GM13976 (cell line): ENCODE measurements around the gene SH3PXD2A.
A peak's percentile ranks its signal among the peaks of the same experiment; 100 is the strongest.

Experiments used
- DNase-seq: peaks from one replicate; pipeline ENCODE4 v3.0.0; 2012; ENCODE audit warnings: low spot score
- in situ Hi-C: fragments of 300-500 bp; cut with MboI; formaldehyde crosslinking; loops from one replicate; pipeline ENCODE4 v1.12.0; 2022; ENCODE audit warnings: low sequenced_read_pairs, mixed read lengths, inconsistent platforms; ENCODE audit not compliant: unreplicated experiment
- TF ChIP-seq, protein P1 (sequence below): IDR thresholded peaks from 2 replicates; pipeline ENCODE4 v1.5.1; 2012; ENCODE audit warnings: borderline replicate concordance, mild to moderate bottlenecking; ENCODE audit not compliant: insufficient read depth; ENCODE audit errors: extremely low read depth, missing control alignments, control extremely low read depth

SH3PXD2A gene

GRCh38 chr10:103800789-103801540, 54.4 kb downstream of the SH3PXD2A start:
- peak; percentile 55 for DNase-seq
- in situ Hi-C loops, result no loop called here
- TF ChIP-seq, protein P1, sequence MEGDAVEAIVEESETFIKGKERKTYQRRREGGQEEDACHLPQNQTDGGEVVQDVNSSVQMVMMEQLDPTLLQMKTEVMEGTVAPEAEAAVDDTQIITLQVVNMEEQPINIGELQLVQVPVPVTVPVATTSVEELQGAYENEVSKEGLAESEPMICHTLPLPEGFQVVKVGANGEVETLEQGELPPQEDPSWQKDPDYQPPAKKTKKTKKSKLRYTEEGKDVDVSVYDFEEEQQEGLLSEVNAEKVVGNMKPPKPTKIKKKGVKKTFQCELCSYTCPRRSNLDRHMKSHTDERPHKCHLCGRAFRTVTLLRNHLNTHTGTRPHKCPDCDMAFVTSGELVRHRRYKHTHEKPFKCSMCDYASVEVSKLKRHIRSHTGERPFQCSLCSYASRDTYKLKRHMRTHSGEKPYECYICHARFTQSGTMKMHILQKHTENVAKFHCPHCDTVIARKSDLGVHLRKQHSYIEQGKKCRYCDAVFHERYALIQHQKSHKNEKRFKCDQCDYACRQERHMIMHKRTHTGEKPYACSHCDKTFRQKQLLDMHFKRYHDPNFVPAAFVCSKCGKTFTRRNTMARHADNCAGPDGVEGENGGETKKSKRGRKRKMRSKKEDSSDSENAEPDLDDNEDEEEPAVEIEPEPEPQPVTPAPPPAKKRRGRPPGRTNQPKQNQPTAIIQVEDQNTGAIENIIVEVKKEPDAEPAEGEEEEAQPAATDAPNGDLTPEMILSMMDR, result no peak

GRCh38 chr10:103800089-103800488, 55.3 kb downstream of the SH3PXD2A start:
- DNase-seq, result no peak
- in situ Hi-C loops, result no loop called here
- TF ChIP-seq, protein P1, result no peak

DNA sequence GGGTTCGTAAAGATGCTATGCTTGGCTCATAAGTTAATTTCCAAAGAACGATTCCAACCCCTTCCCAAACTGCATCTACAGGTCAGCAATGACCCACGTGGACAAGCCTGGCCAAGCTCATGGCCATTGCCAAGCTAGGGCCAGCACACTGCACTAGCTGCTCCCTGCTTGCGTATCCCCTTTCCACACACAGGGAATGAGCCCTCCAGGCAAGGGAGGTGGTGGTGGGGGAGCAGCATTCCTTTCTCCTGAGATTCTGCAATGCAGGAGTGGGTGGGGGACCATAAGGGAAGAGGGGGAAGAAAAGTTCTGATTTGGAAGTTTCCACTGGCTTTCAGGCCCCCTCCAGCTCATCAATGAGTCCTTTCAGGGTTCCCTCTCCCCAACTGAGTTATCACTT, 56.0 kb downstream of the SH3PXD2A start:
- in situ Hi-C loops, result no loop called here
- no peak for DNase-seq
- TF ChIP-seq, protein P1, result no peak

DNA sequence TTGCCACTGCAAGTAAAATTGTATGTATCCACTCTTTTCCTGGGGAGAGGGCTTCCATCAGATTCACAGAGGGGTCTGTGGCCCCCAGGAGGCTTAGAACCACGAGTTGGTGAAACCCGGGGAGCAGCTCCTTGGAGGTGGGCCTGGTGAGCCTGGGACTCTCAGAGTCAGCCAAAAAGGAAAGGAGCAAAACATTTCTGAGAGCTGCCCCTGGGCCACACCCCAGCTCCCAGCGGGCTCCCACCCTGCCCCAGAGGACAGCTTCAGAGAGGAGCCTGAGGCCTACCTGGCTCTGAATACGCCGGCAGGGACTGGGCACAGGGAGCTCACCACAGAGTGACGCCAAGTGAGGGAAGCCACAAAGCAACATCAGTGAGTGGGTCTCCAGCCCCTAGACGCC, 56.9 kb downstream of the SH3PXD2A start:
- TF ChIP-seq, protein P1, result no peak
- in situ Hi-C loops, result no loop called here
- DNase-seq, result no peak

GRCh38 chr10:103797857-103798256, 57.5 kb downstream of the SH3PXD2A start:
- TF ChIP-seq, protein P1, result no peak
- in situ Hi-C loops, result no loop called here
- no peak for DNase-seq

GRCh38 chr10:103795634-103796270, 59.6 kb downstream of the SH3PXD2A start:
- DNase-seq, result no peak
- in situ Hi-C loops, result no loop called here
- TF ChIP-seq, protein P1, result no peak
